Activated B cell treated with CpG ODN at 0.5 μM for 24 hours (primary cell): Measurements from ENCODE around the gene CFAP97D1. TPM values are rescaled to one million over a fixed set of nuclear protein-coding genes. Genes with fewer than 3 reads are reported as not detected.

ENCODE experiments used
- ATAC-seq: fragments of 200-7000 bp; cut with Tn5 transposase; one replicate; pipeline ENCODE4 v1.10.0; 2021; ENCODE audit warnings: low read depth, mild to moderate bottlenecking, moderate library complexity
- CTCF ChIA-PET: fragments of 350-600 bp; sonication (Branson Sonifier 250); formaldehyde crosslinking; loops from one replicate; lab custom pipeline; 2021; ENCODE audit warnings: antibody characterized with exemption; lab: Charles Lee
- POLR2A ChIA-PET: fragments of 350-600 bp; sonication (Branson Sonifier 250); formaldehyde crosslinking; loops from one replicate; lab custom pipeline; 2021; ENCODE audit warnings: antibody characterized with exemption; lab: Charles Lee
- DNase-seq: peaks from one replicate; pipeline ENCODE4 v3.0.0; 2022
- H3K27ac Mint-ChIP-seq: one replicate; pipeline ENCODE4 v1.8.0; 2020; ENCODE audit warnings: mixed read lengths
- H3K27me3 Mint-ChIP-seq: one replicate; pipeline ENCODE4 v1.8.0; 2021; ENCODE audit warnings: mixed read lengths
- H3K36me3 Mint-ChIP-seq: one replicate; pipeline ENCODE4 v1.8.0; 2021; ENCODE audit warnings: low read depth, mixed read lengths
- H3K4me1 Mint-ChIP-seq: one replicate; pipeline ENCODE4 v1.8.0; 2021; ENCODE audit warnings: mixed read lengths
- H3K4me3 Mint-ChIP-seq: one replicate; pipeline ENCODE4 v1.8.0; 2020; ENCODE audit warnings: mild to moderate bottlenecking, mixed read lengths
- H3K9me3 Mint-ChIP-seq: one replicate; pipeline ENCODE4 v1.8.0; 2020; ENCODE audit warnings: mixed read lengths
- CTCF ChIP-seq: fragments of 200-600 bp; IDR thresholded peaks from one replicate; pipeline ENCODE4 v1.8.0; 2022; ENCODE audit warnings: antibody characterized with exemption, mild to moderate bottlenecking
- intact Hi-C: fragments of 100-400 bp; cut with micrococcal nuclease; formaldehyde crosslinking; loops from one replicate; pipeline ENCODE4 v1.15.1; 2024
- total RNA-seq: library from RNA; stranded (reverse); gene quantifications from 2 replicates; pipeline ENCODE4 v1.2.3, GENCODE V29; 2022

CFAP97D1 gene
- total RNA-seq, 1 donor from 2014 or later: not detected

- no peak for DNase-seq
- H3K27me3 Mint-ChIP-seq: peaks cover 54% of the 10 kb centered on the region
- TF ChIP-seq CTCF: no peak
- intact Hi-C loops: no loop called here
- no peaks in the 10 kb centered on the region for H3K36me3 Mint-ChIP-seq
- ATAC-seq: no peak
- H3K27ac Mint-ChIP-seq: no peak overlapping the region
- POLR2A ChIA-PET: no interaction called here
- CTCF ChIA-PET: no interaction called here
- no peak overlapping the region for H3K4me3 Mint-ChIP-seq
- H3K9me3 Mint-ChIP-seq: no peaks in the 10 kb centered on the region
- H3K4me1 Mint-ChIP-seq: peaks cover 7% of the 10 kb centered on the region
Observed at GRCh38 chr17:43753493-43754129, 26.6 kb upstream of the CFAP97D1 start.

- Mint-ChIP-seq H3K27me3 (peaks cover 49% of the 10 kb centered on the region), H3K36me3 (no peaks in the 10 kb centered on the region), H3K27ac (no peak overlapping the region), H3K4me3 (no peak overlapping the region), H3K4me1 (peaks cover 1% of the 10 kb centered on the region), H3K9me3 (no peaks in the 10 kb centered on the region)
- intact Hi-C loops: no loop called here
- POLR2A ChIA-PET: no interaction called here
- DNase-seq: no peak
- no peak for TF ChIP-seq CTCF
- ATAC-seq: no peak
- CTCF ChIA-PET: interaction anchor here (14.2 kb wide), 1 partner anchor 58 kb away, joined by 301 read pairs; no protein-coding TSS in a partner anchor
Observed at GRCh38 chr17:43754947-43755346, 25.3 kb upstream of the CFAP97D1 start.

GRCh38 chr17:43755389-43755875 lies 24.8 kb upstream of the CFAP97D1 start:
- intact Hi-C loops: no loop called here
- Mint-ChIP-seq H3K27ac (no peak overlapping the region), H3K36me3 (no peaks in the 10 kb centered on the region), H3K4me3 (no peak overlapping the region), H3K4me1 (no peaks in the 10 kb centered on the region), H3K9me3 (no peaks in the 10 kb centered on the region), H3K27me3 (peaks cover 53% of the 10 kb centered on the region)
- ChIA-PET CTCF (interaction anchor here (14.2 kb wide), 1 partner anchor 59 kb away, joined by 301 read pairs; no protein-coding TSS in a partner anchor), POLR2A (no interaction called here)
- ATAC-seq (no peak), DNase-seq (no peak)
- no peak for TF ChIP-seq CTCF

GRCh38 chr17:43756201-43756600 lies 24.0 kb upstream of the CFAP97D1 start:
- TF ChIP-seq CTCF: no peak

GRCh38 chr17:43757171-43757660 lies 23.0 kb upstream of the CFAP97D1 start:
- POLR2A ChIA-PET: no interaction called here
- peaks cover 50% of the 10 kb centered on the region for H3K27me3 Mint-ChIP-seq
- no peaks in the 10 kb centered on the region for H3K36me3 Mint-ChIP-seq
- H3K27ac Mint-ChIP-seq: no peak overlapping the region
- no peaks in the 10 kb centered on the region for H3K4me1 Mint-ChIP-seq
- DNase-seq (no peak), ATAC-seq (no peak)
- intact Hi-C loops: no loop called here
- no peak overlapping the region for H3K4me3 Mint-ChIP-seq
- H3K9me3 Mint-ChIP-seq: no peaks in the 10 kb centered on the region
- CTCF ChIA-PET: interaction anchor here (1.8 to 14.2 kb wide), 3 partner anchors 10 to 60 kb away, joined by 4 to 301 read pairs (median 12); no protein-coding TSS in a partner anchor
- TF ChIP-seq CTCF: no peak

More at GRCh38 chr17:43756201-43756600, 24.0 kb upstream of the CFAP97D1 start:
- ATAC-seq (no peak), DNase-seq (no peak)
- Mint-ChIP-seq H3K4me3 (no peak overlapping the region), H3K9me3 (no peaks in the 10 kb centered on the region), H3K27me3 (peaks cover 53% of the 10 kb centered on the region), H3K4me1 (no peaks in the 10 kb centered on the region), H3K27ac (no peak overlapping the region), H3K36me3 (no peaks in the 10 kb centered on the region)
- CTCF ChIA-PET: interaction anchor here (1.8 to 14.2 kb wide), 3 partner anchors 11 to 59 kb away, joined by 4 to 301 read pairs (median 12); no protein-coding TSS in a partner anchor
- intact Hi-C loops: no loop called here
- POLR2A ChIA-PET: no interaction called here
